Karpas-422 (cell line): Measurements from ENCODE around the gene HOXD8. TPM values are rescaled to one million over a fixed set of nuclear protein-coding genes. Genes with fewer than 3 reads are reported as not detected.
A peak's percentile ranks its signal among the peaks of the same experiment; 100 is the strongest.

Experiments
- DNase-seq: peaks from one replicate; pipeline ENCODE4 v3.0.0-alpha.2; 2015
- H2AFZ ChIP-seq: fragments of 200-600 bp; sonication (generic); 2 replicates; pipeline ENCODE4 v1.6.1; 2014; ENCODE audit warnings: antibody characterized with exemption, low read length, mixed read lengths
- H3K27ac ChIP-seq: fragments of 200-600 bp; sonication (generic); 2 replicates; pipeline ENCODE4 v1.5.1; 2014; ENCODE audit warnings: mild to moderate bottlenecking, low read length, moderate library complexity
- H3K27me3 ChIP-seq: fragments of 200-600 bp; sonication (generic); 2 replicates; pipeline ENCODE4 v1.6.1; 2014; ENCODE audit warnings: low read length, mixed read lengths
- H3K36me3 ChIP-seq: fragments of 200-600 bp; sonication (generic); 2 replicates; pipeline ENCODE4 v1.6.1; 2014; ENCODE audit warnings: low read length, mixed read lengths; ENCODE audit not compliant: insufficient read depth
- H3K4me1 ChIP-seq: fragments of 200-600 bp; sonication (generic); 2 replicates; pipeline ENCODE4 v1.6.1; 2014; ENCODE audit warnings: mild to moderate bottlenecking, low read length, mixed read lengths
- H3K4me2 ChIP-seq: fragments of 200-600 bp; sonication (generic); 2 replicates; pipeline ENCODE4 v1.6.1; 2014; ENCODE audit warnings: low read length, low read depth, mild to moderate bottlenecking; ENCODE audit not compliant: poor library complexity, severe bottlenecking
- H3K4me3 ChIP-seq: fragments of 200-600 bp; sonication (generic); 2 replicates; pipeline ENCODE4 v1.5.1; 2014; ENCODE audit warnings: mild to moderate bottlenecking, antibody characterized with exemption, low read length, mixed read lengths
- H3K79me2 ChIP-seq: fragments of 200-600 bp; sonication (generic); 2 replicates; pipeline ENCODE4 v1.6.1; 2014; ENCODE audit warnings: mild to moderate bottlenecking, low read length, mixed read lengths
- H3K9ac ChIP-seq: fragments of 200-600 bp; sonication (generic); 2 replicates; pipeline ENCODE4 v1.6.0; 2014; ENCODE audit warnings: low read length
- H3K9me2 ChIP-seq: fragments of 200-600 bp; sonication (generic), shearing (Covaris generic); replicated peaks from 2 replicates; pipeline ENCODE4 v1.6.0; 2014; ENCODE audit warnings: mild to moderate bottlenecking, low read length, moderate library complexity; ENCODE audit not compliant: insufficient read depth
- H3K9me3 ChIP-seq: fragments of 300-700, 200-600 bp; sonication (generic); 2 replicates; pipeline ENCODE4 v1.6.1; 2014; ENCODE audit warnings: low read length, mixed read lengths
- H4K20me1 ChIP-seq: fragments of 200-600 bp; sonication (generic); 2 replicates; pipeline ENCODE4 v1.6.1; 2014; ENCODE audit warnings: mild to moderate bottlenecking, antibody characterized with exemption, low read length, low read depth; ENCODE audit not compliant: insufficient read depth
- total RNA-seq: library from RNA; depleted of rRNA; stranded (reverse); fragments of >200 nt; shearing (Covaris generic); gene quantifications from 2 replicates; pipeline ENCODE4 v1.2.3, GENCODE V29; 2014; ENCODE audit warnings: low replicate concordance

HOXD8 gene
- total RNA-seq, 1 experiment from 2014 or later = not detected

DNA sequence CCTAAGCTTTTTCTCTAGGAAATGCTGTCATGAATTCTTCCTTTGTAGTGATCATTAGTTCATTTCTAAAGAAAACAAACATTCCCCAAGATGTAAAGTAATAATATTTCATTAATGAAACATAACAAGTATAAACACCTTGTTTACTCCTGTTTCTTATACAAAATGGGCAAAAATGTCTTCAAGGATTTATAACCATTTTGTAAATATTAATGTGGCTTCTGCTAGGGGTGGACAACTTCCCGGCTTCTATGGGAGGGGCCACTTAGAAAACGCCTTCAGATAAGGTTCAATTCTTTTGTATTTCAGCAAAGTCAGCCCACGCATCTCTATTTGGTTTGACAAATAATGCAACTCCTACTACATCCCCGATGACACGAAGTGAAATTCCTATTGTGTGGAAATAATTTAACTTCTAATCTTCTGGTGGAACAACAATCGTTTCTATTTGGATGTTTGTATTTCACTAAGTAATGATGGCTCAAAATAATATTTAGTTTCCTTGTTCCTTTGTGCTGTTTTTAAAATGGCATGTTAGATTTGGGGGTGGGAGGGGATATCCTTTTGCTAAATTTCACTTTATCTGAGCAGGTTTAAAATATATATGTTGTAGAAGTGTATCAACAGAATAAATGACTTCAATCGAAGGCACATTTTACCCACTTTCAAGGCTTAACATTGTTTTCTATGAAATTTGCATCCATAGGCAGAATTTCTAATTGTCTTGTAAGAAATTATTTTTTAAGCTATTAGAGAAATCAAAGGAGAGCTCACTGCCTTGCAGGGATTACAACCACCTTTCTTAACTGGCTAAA, 44.3 kb downstream of the HOXD8 start:
- Histone ChIP-seq H3K4me2 (peak overlapping the region; percentile 81), H3K9me3 (no peaks in the 10 kb centered on the region), H3K27me3 (no peaks in the 10 kb centered on the region), H3K9ac (peak overlapping the region; percentile 73), H3K36me3 (no peaks in the 10 kb centered on the region), H3K4me1 (peaks cover 43% of the 10 kb centered on the region), H3K4me3 (peak overlapping the region; percentile 67; the same call in 1 of the 2 replicates), H3K9me2 (no peaks in the 10 kb centered on the region), H3K27ac (no peak overlapping the region), H2AFZ (peak overlapping the region; percentile 90), H4K20me1 (no peaks in the 10 kb centered on the region), H3K79me2 (no peaks in the 10 kb centered on the region)
- no peak for DNase-seq

DNA sequence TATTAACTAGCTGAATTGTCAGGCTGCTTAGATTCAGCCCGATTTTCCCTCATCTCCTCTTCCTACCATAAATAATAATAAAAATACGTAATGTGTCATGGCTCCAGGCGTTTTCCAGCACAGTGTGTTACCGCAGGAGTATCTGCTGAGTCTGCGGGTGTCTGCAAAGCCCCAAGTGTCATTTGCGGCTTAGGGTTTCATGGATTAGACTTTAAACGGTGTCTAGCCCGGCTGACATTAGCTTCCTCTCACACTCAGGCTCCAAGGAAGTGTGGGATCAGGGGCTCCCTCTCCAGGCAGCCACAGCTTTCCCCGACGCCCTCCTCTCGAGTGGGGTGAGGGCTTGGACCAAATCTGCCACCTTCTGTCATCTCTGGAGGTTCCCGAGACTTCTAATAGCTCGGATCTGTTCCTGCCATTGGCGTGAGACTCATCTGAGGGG, 44.9 kb downstream of the HOXD8 start:
- Histone ChIP-seq H3K4me1 (peaks cover 45% of the 10 kb centered on the region), H2AFZ (peak overlapping the region; percentile 90), H3K9me2 (no peaks in the 10 kb centered on the region), H3K9me3 (no peaks in the 10 kb centered on the region), H4K20me1 (no peaks in the 10 kb centered on the region), H3K27me3 (no peaks in the 10 kb centered on the region), H3K79me2 (no peaks in the 10 kb centered on the region), H3K9ac (peak overlapping the region; percentile 73), H3K4me2 (peak overlapping the region; percentile 81), H3K36me3 (no peaks in the 10 kb centered on the region), H3K4me3 (peak overlapping the region; percentile 67), H3K27ac (no peak overlapping the region)
- DNase-seq = no peak

DNA sequence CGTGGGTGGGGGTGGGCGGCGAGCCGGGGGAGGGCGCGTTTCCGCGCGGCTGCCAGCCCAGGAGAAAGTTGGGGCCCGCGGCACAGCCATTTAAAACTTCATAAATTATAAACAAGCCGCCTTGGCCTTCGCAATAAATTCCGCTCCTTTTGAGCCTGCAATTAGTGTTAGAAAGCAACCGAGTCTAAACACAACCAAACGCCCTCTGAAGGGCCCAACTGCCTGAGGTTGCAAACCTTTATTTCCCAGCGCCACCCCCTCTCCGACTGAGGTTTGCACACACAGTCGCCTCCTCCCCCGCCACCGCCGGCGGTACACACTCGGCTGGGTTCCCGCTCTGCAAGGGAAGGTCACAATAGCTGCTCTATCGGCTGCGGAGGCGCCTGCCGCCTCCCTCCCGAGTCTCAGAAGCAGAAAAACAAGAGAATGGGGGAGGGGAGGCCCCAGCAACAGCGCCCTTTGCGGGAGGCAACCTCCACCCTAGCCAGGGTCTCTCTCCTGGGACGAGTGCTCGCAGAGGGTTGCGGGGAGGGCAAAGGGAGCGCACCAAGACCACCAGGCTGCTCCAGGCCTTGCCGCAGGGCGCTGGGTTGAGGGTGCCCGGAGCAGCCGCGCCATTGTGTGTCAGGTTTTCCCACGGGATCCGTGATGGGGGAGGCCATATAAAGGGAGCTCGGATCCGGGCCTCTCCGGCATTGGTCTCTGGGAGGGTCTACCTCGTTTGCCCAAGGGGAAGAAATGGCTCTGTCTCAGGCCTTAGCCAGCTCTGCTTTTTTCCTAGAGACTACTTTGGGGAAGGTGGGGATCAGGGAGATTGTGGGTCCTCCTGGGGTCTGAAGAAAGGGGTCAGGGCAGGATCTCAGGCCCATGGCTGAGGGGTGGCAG, 45.6 kb downstream of the HOXD8 start:
- Histone ChIP-seq H3K27me3 (no peaks in the 10 kb centered on the region), H3K4me2 (peak overlapping the region; percentile 81), H3K9ac (peak overlapping the region; percentile 73), H4K20me1 (no peaks in the 10 kb centered on the region), H3K79me2 (no peaks in the 10 kb centered on the region), H3K9me2 (no peaks in the 10 kb centered on the region), H3K9me3 (no peaks in the 10 kb centered on the region), H3K27ac (no peak overlapping the region), H3K4me3 (peak overlapping the region; percentile 67), H3K4me1 (peaks cover 45% of the 10 kb centered on the region), H3K36me3 (no peaks in the 10 kb centered on the region), H2AFZ (peak overlapping the region; percentile 90)
- peak; percentile 77 for DNase-seq

DNA sequence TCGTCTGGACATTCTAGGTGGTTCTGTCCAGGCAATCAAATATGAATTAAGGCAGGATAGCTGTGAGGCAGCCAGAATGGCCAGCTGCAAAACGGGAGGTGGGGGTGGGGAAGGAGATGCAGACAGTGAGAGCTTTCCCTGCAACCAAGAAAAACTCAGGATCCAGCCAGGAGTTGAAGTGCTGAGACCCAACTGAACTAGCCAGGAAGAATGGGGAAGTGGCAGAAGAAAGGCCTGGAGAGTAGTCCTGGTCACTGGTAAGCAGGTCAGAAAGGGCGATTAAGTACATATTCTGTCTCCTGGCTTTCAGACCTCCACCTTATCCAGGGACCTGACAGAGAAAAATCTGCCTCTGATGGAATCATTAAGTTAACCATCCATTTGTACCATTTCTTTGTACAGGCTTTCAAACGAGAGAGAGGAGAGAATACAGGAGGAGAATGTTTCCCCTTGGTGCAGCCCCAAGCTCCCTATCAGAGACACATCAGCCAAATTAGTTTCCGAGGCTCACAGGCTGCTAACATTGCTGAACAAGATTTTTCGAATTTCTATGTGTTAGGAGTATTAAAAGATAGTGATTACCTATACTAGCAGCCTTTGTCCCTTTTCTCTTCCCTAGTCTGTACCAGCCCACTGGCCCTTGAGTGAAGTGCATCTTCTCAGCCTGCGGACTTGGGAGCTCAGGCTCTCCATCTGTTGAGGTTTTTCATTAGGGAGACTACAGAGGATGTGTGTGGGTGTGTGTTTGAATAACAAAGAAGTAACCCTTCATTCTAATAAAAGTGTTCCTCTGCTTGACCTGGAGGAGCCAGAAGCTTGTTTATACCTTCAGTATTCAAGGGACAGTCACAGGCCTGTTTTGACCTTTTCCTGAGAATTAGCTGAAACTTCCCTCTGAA, 46.5 kb downstream of the HOXD8 start:
- Histone ChIP-seq H3K79me2 (no peaks in the 10 kb centered on the region), H3K4me3 (peak overlapping the region; percentile 67; the same call in 1 of the 2 replicates), H3K27ac (no peak overlapping the region), H3K27me3 (no peaks in the 10 kb centered on the region), H3K4me1 (peaks cover 45% of the 10 kb centered on the region), H3K9ac (peak overlapping the region; percentile 73), H2AFZ (peak overlapping the region; percentile 90; the same call in 1 of the 2 replicates), H3K9me2 (no peaks in the 10 kb centered on the region), H3K36me3 (no peaks in the 10 kb centered on the region), H4K20me1 (no peaks in the 10 kb centered on the region), H3K4me2 (peak overlapping the region; percentile 81), H3K9me3 (no peaks in the 10 kb centered on the region)
- no peak for DNase-seq

DNA sequence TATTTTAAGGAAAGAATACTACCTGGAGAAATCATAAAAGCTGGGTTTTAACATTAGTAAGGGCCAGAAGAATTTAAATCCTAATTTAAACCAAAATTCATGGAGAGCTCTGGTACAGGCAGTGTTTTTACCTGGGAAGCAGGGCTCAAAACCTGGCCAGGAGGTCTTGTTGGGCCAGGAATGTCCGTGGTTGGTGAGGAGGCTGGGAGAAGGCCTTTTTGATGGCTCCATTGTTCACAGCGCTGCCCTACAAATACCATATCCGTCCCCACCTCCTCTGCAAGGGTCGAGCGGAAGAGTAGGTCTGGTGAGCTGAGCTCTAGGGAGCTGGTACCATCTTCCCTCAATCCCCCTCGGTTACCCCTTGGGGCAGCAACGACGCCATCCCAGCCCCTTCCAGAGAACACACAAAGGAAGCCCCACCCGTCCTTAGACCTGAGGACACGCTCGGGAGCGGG, 48.1 kb downstream of the HOXD8 start:
- Histone ChIP-seq H3K9ac (peak overlapping the region; percentile 75), H3K9me2 (no peaks in the 10 kb centered on the region), H3K79me2 (no peaks in the 10 kb centered on the region), H3K4me3 (peak overlapping the region; percentile 67), H2AFZ (no peak overlapping the region; the same call in 1 of the 2 replicates), H3K27me3 (no peaks in the 10 kb centered on the region), H4K20me1 (no peaks in the 10 kb centered on the region), H3K36me3 (no peaks in the 10 kb centered on the region), H3K9me3 (no peaks in the 10 kb centered on the region), H3K27ac (no peak overlapping the region), H3K4me1 (peaks cover 45% of the 10 kb centered on the region), H3K4me2 (peak overlapping the region; percentile 62)
- no peak for DNase-seq

DNA sequence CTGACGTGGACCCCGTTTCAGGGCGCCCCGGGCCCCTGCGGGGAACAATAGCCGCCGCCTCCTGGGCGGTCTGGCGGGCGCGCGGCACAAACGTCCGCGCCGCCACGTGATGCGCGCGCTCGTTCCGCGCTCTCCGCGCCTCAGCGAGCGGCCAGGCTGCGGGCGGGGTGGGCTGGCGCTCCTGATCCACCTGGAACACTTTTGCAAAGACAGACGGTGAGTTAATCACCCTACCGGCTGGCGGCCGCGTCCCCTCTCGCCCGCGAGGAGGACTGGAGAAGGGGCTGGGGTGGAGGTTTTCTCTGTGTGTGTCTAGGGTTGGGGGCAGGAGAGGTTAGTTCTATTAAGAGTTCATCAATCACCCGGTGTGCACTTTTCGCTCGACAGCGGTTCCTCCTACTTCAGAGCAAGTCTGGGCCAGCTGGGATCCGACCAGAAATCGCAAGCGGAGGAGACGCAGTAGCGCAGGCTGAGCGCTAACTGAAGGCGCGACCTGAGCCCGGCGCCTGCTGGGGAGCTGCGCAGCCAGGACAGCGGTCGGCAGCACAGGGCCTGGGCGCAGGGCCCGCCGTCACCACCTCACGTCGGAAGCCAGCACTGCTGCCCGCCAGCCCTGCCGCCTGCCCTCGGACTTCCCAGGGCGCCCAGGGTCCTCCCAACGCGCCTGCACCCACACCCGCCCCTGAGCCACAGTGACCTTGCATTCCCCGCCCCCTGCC, 48.7 kb downstream of the HOXD8 start:
- Histone ChIP-seq H2AFZ (peak overlapping the region; percentile 72; the same call in 1 of the 2 replicates), H3K4me1 (peaks cover 45% of the 10 kb centered on the region), H3K36me3 (no peaks in the 10 kb centered on the region), H3K27me3 (no peaks in the 10 kb centered on the region), H3K79me2 (no peaks in the 10 kb centered on the region), H3K27ac (no peak overlapping the region), H3K9me2 (no peaks in the 10 kb centered on the region), H3K9ac (peak overlapping the region; percentile 75), H3K9me3 (no peaks in the 10 kb centered on the region), H3K4me3 (peak overlapping the region; percentile 67), H4K20me1 (no peaks in the 10 kb centered on the region), H3K4me2 (peak overlapping the region; percentile 62)
- peak; percentile 75 for DNase-seq

DNA sequence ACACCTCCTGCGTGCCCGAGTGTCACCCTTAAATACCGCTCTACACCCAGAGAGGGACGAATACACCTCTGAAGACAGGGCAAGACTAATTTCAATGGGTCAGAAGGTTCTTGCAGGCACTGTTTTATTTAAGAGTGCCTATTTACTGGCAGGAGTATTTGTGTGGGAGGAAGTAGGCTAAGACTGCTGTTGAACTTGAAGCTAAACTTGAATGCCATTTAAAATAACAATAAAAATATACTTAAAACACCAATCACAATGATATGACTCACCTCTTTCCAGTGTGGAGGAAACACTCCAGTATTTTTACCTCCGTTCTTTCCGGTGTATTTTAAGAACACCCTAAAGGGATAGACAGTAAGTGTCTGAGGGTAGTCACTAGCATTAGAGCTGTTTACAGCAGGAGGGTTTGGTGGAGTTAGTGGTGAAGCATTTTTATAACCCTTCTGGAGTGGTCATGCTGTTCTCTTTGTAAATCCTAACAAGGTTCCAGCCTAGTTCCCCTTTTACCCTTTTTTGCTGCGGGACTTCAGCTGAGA, 49.3 kb downstream of the HOXD8 start:
- peak overlapping the region; percentile 67 for H3K4me3 ChIP-seq
- no peak overlapping the region for H2AFZ ChIP-seq
- no peaks in the 10 kb centered on the region for H3K36me3 ChIP-seq
- H3K27ac ChIP-seq = no peak overlapping the region
- peak overlapping the region; percentile 75 for H3K9ac ChIP-seq
- H3K79me2 ChIP-seq = no peaks in the 10 kb centered on the region
- peak overlapping the region; percentile 62 for H3K4me2 ChIP-seq
- peaks cover 40% of the 10 kb centered on the region for H3K4me1 ChIP-seq
- no peaks in the 10 kb centered on the region for H3K9me3 ChIP-seq
- H3K27me3 ChIP-seq = no peaks in the 10 kb centered on the region
- no peaks in the 10 kb centered on the region for H3K9me2 ChIP-seq
- no peaks in the 10 kb centered on the region for H4K20me1 ChIP-seq
- no peak for DNase-seq
